Heart right ventricle (tissue), 16 donors: Measurements from ENCODE around the gene SLC1A3. TPM values are rescaled to one million over a fixed set of nuclear protein-coding genes. Genes with fewer than 3 reads are reported as not detected.
"Not testable (repeated sequence)": the region's sequence is repeated elsewhere in the genome, so short reads cannot be mapped to it uniquely, and the experiment has no call there.

Experiments
- ATAC-seq, 8 donors: fragments of 200-7000 bp; cut with Tn5 transposase; one replicate each; pipeline ENCODE4 v1.9.1; 2020; ENCODE audit warnings: mild to moderate bottlenecking in 8 of 8, moderate library complexity in 8 of 8, moderate number of reproducible peaks in 1 of 8
- DNase-seq, 2 donors: peaks; one replicate each; pipeline ENCODE4 v3.0.0-alpha.2; 2020
- H3K27ac ChIP-seq, 10 donors: fragments of 200-600 bp; sonication (generic) in 2 of 10; one replicate each; pipeline versions ENCODE4 v1.5.0 to v1.8.0; 2020 to 2022; ENCODE audit warnings: mild to moderate bottlenecking in 3 of 10
- H3K27me3 ChIP-seq, 7 donors: fragments of 200-600 bp; one replicate each; pipeline ENCODE4 v1.8.0; 2021 to 2022; ENCODE audit warnings: mild to moderate bottlenecking in 2 of 7
- H3K36me3 ChIP-seq, 9 donors: fragments of 200-600 bp; sonication (generic) in 1 of 9; one replicate each; pipeline versions ENCODE4 v1.5.0 to v1.8.0; 2020 to 2022; ENCODE audit warnings: mild to moderate bottlenecking in 2 of 9
- H3K4me1 ChIP-seq, 9 donors: fragments of 200-600 bp; sonication (generic) in 1 of 9; one replicate each; pipeline versions ENCODE4 v1.5.0 to v1.8.0; 2020 to 2022; ENCODE audit warnings: mild to moderate bottlenecking in 4 of 9
- H3K4me3 ChIP-seq, 10 donors: fragments of 200-600 bp; sonication (generic) in 2 of 10; one replicate each; pipeline versions ENCODE4 v1.5.0 to v1.8.0; 2020 to 2022; ENCODE audit warnings: mild to moderate bottlenecking in 7 of 10, moderate library complexity in 2 of 10
- H3K9me3 ChIP-seq, 11 donors: fragments of 200-600 bp in 10 of 11; sonication (generic) in 2 of 11; one replicate each; pipeline versions ENCODE4 v1.5.0 to v1.8.0; 2013 to 2022; ENCODE audit warnings: mild to moderate bottlenecking in 2 of 11, control low read depth in 1 of 11, moderate library complexity in 1 of 11
- CTCF ChIP-seq, 9 donors: fragments of 200-600 bp; sonication (generic) in 2 of 9; IDR thresholded peaks; one replicate each; pipeline versions ENCODE4 v1.5.0 to v1.8.0; 2021 to 2022; ENCODE audit warnings: antibody characterized with exemption in 9 of 9, mild to moderate bottlenecking in 5 of 9, moderate library complexity in 1 of 9
- WGBS, 2 donors: extraction: QIAGEN DNeasy Blood & Tissue Kit; methylation state at CpG; one replicate each; pipeline ENCODE4 v1.1.7; 2013; ENCODE audit warnings: inconsistent platforms in 1 of 2; 5-methylcytosine and 5-hydroxymethylcytosine counted together
- intact Hi-C, 10 donors: fragments of 100-400 bp; cut with DNase I; formaldehyde crosslinking; loops; one replicate each; pipeline versions ENCODE4 v1.11.1 to v1.14.2; 2022
- polyA plus RNA-seq, 2 donors: library from polyadenylated mRNA; stranded (reverse); fragments of 200-250 nt; gene quantifications; one replicate each; pipeline ENCODE4 v1.2.3, GENCODE V29; 2013
- total RNA-seq, 10 donors: library from RNA; stranded (reverse); fragmentation: NEBNext Ultra II Directional in 3 of 10; extraction: Animal tissue kit (Norgen Biotek cat#: 25700) in 3 of 10; gene quantifications; one replicate each; pipeline versions ENCODE4 v1.2.1 to v1.2.4, GENCODE V29; 2021 to 2023
- donor health status: Arrhythmogenic right ventricular cardiomyopathy.
- donor health status: ischemic (EF 13 %, LVEDD 7.1; RV severe dilation, severe dysfunction).
- donor health status: healthy with polysubstance abuse.
- donor health status: DM: no; HTN: yes; CAD: no.
- donor health status: DM: no; HTN: no; CAD: no.
- donor health status: ischemic (EF 25% LVEDD 6.9; RV normal size, moderate dysfunction).
- donor health status: ischemic (EF 25% LVEDD 5.7; RV mildly dilated, moderate dysfunction).
- donor health status: healthy.
- donor health status: DM: yes; HTN: yes; CAD: no.
- donor health status: Ischemic cardiomyopathy.
- donor health status: ischemic (EF 35%, LVEDD 5.7; RV mildly dilated, moderate dysfunction).
- donor health status: nonischemic (EF 11% LVEDD 7.7; RV severe dilation, severe dysfunction).
- donor health status: DM: yes; HTN: yes; CAD: no.
- donor health status: PGD.
- donor health status: ischemic (EF 29% LVEDD 5.4; RV normal size, mild dysfunction).
- donor health status: nonischemic (EF 23%, LVEDD 6.1; RV moderate dilation, normal function).

The SLC1A3 gene
- total and polyA plus RNA-seq, 12 donors: 39.5 to 83.6 (median 58.5) TPM

- intact Hi-C loops: no loop called here
- Histone ChIP-seq H3K4me3 (no peak overlapping the region), H3K27ac (no peak overlapping the region), H3K36me3 (no peaks in the 10 kb centered on the region), H3K9me3 (no peaks in the 10 kb centered on the region), H3K27me3 (no peaks in the 10 kb centered on the region), H3K4me1 (peaks cover 0 to 15% (median 0%) of the 10 kb centered on the region in 9 donors)
- DNase-seq (no peak), ATAC-seq (no peak)
- TF ChIP-seq CTCF (IDR thresholded peaks at IDR 0.05): no peak
- 81 to 85% methylated on average over 2 of the region's 2 CpGs for WGBS, 2 donors
Observed at GRCh38 chr5:36576721-36577120, 29.7 kb upstream of the SLC1A3 start.

GRCh38 chr5:36579858-36580257 lies 26.5 kb upstream of the SLC1A3 start:
- peaks cover 0 to 15% (median 0%) of the 10 kb centered on the region in 9 donors for H3K4me1 ChIP-seq
- H3K27me3 ChIP-seq, H3K36me3 ChIP-seq, intact Hi-C loops, H3K27ac ChIP-seq, ATAC-seq, DNase-seq, H3K4me3 ChIP-seq, H3K9me3 ChIP-seq: not testable (repeated sequence)

- H3K27ac ChIP-seq: no peak overlapping the region
Observed at GRCh38 chr5:36581070-36581469, 25.3 kb upstream of the SLC1A3 start.

GRCh38 chr5:36584009-36584875 lies 22.2 kb upstream of the SLC1A3 start:
- Histone ChIP-seq H3K4me3 (no peak overlapping the region), H3K4me1 (peaks cover 0 to 7% (median 0%) of the 10 kb centered on the region in 9 donors), H3K36me3 (no peaks in the 10 kb centered on the region), H3K27me3 (no peaks in the 10 kb centered on the region), H3K9me3 (no peaks in the 10 kb centered on the region), H3K27ac (no peak overlapping the region)
- ATAC-seq: peak in 1 of 8 donors; percentile 27
- intact Hi-C loops: no loop called here
- no peak for TF ChIP-seq CTCF (IDR thresholded peaks at IDR 0.05)
- no peak for DNase-seq
- 78 to 81% methylated on average over 10 of the region's 10 CpGs for WGBS, 2 donors

More at GRCh38 chr5:36581070-36581469, 25.3 kb upstream of the SLC1A3 start:
- intact Hi-C loops: no loop called here
- WGBS, 2 donors: 59 to 63% methylated on average over 3 of the region's 3 CpGs
- no peak for ATAC-seq
- no peaks in the 10 kb centered on the region for H3K9me3 ChIP-seq
- H3K4me1 ChIP-seq: peaks cover 0 to 7% (median 0%) of the 10 kb centered on the region in 9 donors
- H3K36me3 ChIP-seq: no peaks in the 10 kb centered on the region
- no peak for DNase-seq
- no peak for TF ChIP-seq CTCF (IDR thresholded peaks at IDR 0.05)
- H3K27me3 ChIP-seq: no peaks in the 10 kb centered on the region
- H3K4me3 ChIP-seq: no peak overlapping the region

- Histone ChIP-seq H3K4me3 (no peak overlapping the region), H3K9me3 (no peaks in the 10 kb centered on the region), H3K4me1 (peaks cover 0 to 9% (median 4%) of the 10 kb centered on the region in 9 donors), H3K27me3 (no peaks in the 10 kb centered on the region), H3K27ac (no peak overlapping the region), H3K36me3 (no peaks in the 10 kb centered on the region)
- 80 to 81% methylated on average over 1 of the region's 1 CpG for WGBS, 2 donors
- intact Hi-C loops: no loop called here
- DNase-seq (no peak), ATAC-seq (no peak)
- TF ChIP-seq CTCF (IDR thresholded peaks at IDR 0.05): no peak
Observed at GRCh38 chr5:36585701-36586100, 20.7 kb upstream of the SLC1A3 start.
